AG09309 (cell line): Measurements from ENCODE around the gene MXRA5.
A peak's percentile ranks its signal among the peaks of the same experiment; 100 is the strongest.

Experiments used
- DNase-seq: peaks from one replicate; pipeline ENCODE4 v3.0.0-alpha.2; 2010; ENCODE audit warnings: low read depth
- H3K4me3 ChIP-seq: 2 replicates; pipeline ENCODE4 v1.5.1; 2011; ENCODE audit warnings: mild to moderate bottlenecking, low read depth, low read length, moderate library complexity; ENCODE audit not compliant: control insufficient read depth
- TF ChIP-seq, protein P1 (sequence below): IDR thresholded peaks from 2 replicates; pipeline ENCODE4 v1.5.1; 2011; ENCODE audit warnings: mild to moderate bottlenecking, low read depth, low read length, inconsistent platforms; ENCODE audit not compliant: insufficient read depth, control insufficient read depth; ENCODE audit errors: missing control alignments

Gene MXRA5

GRCh38 chrX:3346501-3347259, at the start of gene MXRA5:
TSS of gene MXRA5 (minus strand) at chrX:3346652. CDS start at chrX:3343833, 2,819 bp downstream.
- DNase-seq: peak; percentile 8
- H3K4me3 ChIP-seq: peak within 1 kb of the TSS; percentile 62
- TF ChIP-seq, protein P1, sequence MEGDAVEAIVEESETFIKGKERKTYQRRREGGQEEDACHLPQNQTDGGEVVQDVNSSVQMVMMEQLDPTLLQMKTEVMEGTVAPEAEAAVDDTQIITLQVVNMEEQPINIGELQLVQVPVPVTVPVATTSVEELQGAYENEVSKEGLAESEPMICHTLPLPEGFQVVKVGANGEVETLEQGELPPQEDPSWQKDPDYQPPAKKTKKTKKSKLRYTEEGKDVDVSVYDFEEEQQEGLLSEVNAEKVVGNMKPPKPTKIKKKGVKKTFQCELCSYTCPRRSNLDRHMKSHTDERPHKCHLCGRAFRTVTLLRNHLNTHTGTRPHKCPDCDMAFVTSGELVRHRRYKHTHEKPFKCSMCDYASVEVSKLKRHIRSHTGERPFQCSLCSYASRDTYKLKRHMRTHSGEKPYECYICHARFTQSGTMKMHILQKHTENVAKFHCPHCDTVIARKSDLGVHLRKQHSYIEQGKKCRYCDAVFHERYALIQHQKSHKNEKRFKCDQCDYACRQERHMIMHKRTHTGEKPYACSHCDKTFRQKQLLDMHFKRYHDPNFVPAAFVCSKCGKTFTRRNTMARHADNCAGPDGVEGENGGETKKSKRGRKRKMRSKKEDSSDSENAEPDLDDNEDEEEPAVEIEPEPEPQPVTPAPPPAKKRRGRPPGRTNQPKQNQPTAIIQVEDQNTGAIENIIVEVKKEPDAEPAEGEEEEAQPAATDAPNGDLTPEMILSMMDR: no peak

DNA sequence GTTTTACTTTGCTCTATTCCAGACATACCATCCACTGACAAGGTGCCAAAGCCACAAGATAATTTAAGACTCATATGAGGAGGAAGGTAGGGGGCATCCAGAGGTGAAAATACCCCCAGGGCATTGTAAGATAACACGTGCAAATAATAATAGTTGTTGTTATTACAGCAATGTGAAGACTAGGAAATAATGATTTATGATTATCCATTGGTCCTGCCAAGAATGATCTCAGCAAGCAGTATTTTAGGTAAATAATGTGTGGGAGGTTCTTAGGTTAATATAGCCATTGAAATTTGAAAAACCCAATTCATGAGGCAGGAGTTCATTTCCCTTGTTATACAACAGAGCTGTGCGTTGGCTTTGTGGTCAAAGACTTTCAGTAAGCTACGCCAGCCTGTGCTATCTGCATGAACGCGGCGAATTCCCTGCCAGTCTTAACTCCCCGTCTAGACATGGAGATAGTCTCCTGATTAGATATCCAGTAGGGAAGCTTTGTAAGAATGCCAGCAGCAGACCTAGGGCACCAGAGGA, 47.2 kb upstream of the MXRA5 start:
- TF ChIP-seq, protein P1: no peak

DNA sequence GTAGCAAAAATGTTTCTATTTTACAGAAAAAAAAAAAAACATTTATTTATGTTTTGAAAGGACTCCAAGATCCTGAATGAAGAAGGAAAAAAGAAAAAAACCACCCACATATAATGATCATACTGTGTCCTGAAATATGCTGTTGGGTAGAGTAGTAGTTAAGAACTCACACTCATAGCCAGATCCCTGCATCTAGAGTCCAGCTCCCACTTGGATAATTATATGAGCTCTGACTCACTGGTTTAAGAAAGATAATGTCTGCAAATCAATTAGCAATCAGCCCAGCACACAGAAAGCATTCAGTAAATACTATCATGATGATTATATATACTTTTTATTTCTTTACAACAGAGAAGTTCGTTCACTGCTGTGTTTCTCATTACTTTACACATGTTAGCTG, 46.7 kb upstream of the MXRA5 start:
- no peak for DNase-seq
- H3K4me3 ChIP-seq: no peak overlapping the region
- TF ChIP-seq, protein P1: no peak

More for the DNA sequence above, 47.2 kb upstream of the MXRA5 start:
- H3K4me3 ChIP-seq: no peak overlapping the region
- peak; percentile 74 for DNase-seq

GRCh38 chrX:3388457-3388856, 42.0 kb upstream of the MXRA5 start:
- DNase-seq: no peak
- TF ChIP-seq, protein P1: no peak
- no peak overlapping the region for H3K4me3 ChIP-seq

DNA sequence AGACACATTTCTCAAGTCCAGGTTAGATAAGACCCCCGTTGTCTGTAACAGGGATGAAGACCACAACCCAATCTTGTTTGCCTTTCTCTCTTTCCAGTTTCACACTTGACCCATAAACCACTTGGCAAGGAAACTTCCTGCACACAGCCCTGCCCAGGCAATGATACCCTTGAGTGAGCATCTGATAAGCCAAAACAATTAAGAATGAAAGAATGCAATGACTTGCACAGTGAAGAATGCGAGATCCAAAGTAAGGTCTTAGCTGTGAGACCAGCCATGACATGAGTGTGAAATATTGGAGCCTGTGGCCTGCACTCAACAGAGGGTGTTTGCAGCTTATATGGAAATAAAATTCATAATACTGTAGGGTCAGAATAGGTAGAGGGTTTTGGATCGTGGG, 37.9 kb upstream of the MXRA5 start:
- TF ChIP-seq, protein P1: no peak
- no peak overlapping the region for H3K4me3 ChIP-seq
- DNase-seq: no peak

GRCh38 chrX:3380603-3381002, 34.2 kb upstream of the MXRA5 start:
- TF ChIP-seq, protein P1: no peak
- no peak for DNase-seq
- no peak overlapping the region for H3K4me3 ChIP-seq

DNA sequence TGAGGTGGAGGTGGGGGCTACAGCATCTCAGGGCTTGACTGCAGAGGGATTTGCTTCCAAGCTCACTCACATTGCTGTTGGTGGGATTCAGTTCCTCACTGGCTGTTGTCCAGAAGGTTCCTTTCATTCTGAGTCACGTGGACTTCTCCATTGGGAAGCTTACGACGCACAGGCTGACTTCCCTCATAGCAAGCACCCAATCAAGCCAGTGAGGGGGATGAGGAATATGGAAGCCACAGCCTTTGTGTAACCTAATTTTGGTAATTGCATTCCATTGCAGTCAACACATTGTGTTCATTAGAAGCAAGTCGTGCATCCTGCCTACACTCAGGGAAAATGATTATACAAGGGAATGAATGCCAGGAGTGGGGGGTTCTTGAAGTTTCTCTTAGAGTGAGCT, 32.7 kb upstream of the MXRA5 start:
- TF ChIP-seq, protein P1: no peak

More for the DNA sequence above, 32.7 kb upstream of the MXRA5 start:
- no peak overlapping the region for H3K4me3 ChIP-seq
- DNase-seq: no peak
